Activated CD4-positive, alpha-beta memory T cell treated with anti-CD3 and anti-CD28 coated beads, Interleukin-2, amount 10 ng/mL, durations not matched to agents 7 days and 5 days (primary cell): Measurements from ENCODE around the gene GPRIN2. TPM values are rescaled to one million over a fixed set of nuclear protein-coding genes. Genes with fewer than 3 reads are reported as not detected.

Source experiments
- CTCF ChIA-PET: fragments of 350-600 bp; sonication (Branson Sonifier 250); formaldehyde crosslinking; loops from one replicate; lab custom pipeline; 2021; ENCODE audit warnings: antibody characterized with exemption, inconsistent platforms; lab: Charles Lee
- POLR2A ChIA-PET: fragments of 350-600 bp; sonication (Branson Sonifier 250); formaldehyde crosslinking; loops from one replicate; lab custom pipeline; 2021; ENCODE audit warnings: antibody characterized with exemption; lab: Charles Lee
- DNase-seq: peaks from one replicate; pipeline ENCODE4 v3.0.0-alpha.2; 2020
- H3K27ac Mint-ChIP-seq: one replicate; pipeline ENCODE4 v1.8.0; 2021; ENCODE audit warnings: mild to moderate bottlenecking, mixed read lengths
- H3K27me3 Mint-ChIP-seq: one replicate; pipeline ENCODE4 v1.8.0; 2021; ENCODE audit warnings: mixed read lengths
- H3K36me3 Mint-ChIP-seq: one replicate; pipeline ENCODE4 v1.8.0; 2021; ENCODE audit warnings: low read depth, mixed read lengths
- H3K4me1 Mint-ChIP-seq: one replicate; pipeline ENCODE4 v1.8.0; 2021; ENCODE audit warnings: mixed read lengths
- H3K4me3 Mint-ChIP-seq: one replicate; pipeline ENCODE4 v1.8.0; 2021; ENCODE audit warnings: mild to moderate bottlenecking, mixed read lengths
- H3K9me3 Mint-ChIP-seq: one replicate; pipeline ENCODE4 v1.8.0; 2021; ENCODE audit warnings: mixed read lengths
- total RNA-seq, 2 experiments: library from RNA; stranded (reverse); gene quantifications; one replicate each; pipeline ENCODE4 v1.2.3, GENCODE V29; 2021

The GPRIN2 gene
- total RNA-seq, 2 experiments from 2014 or later: not detected

- no peak overlapping the region for H3K4me3 Mint-ChIP-seq
- no peak overlapping the region for H3K27ac Mint-ChIP-seq
- no peaks in the 10 kb centered on the region for H3K27me3 Mint-ChIP-seq
- no peaks in the 10 kb centered on the region for H3K9me3 Mint-ChIP-seq
- peaks cover 2% of the 10 kb centered on the region for H3K4me1 Mint-ChIP-seq
- peak; percentile 15 for DNase-seq
- ChIA-PET POLR2A (no interaction called here), CTCF (no interaction called here)
- H3K36me3 Mint-ChIP-seq: no peaks in the 10 kb centered on the region
Observed at GRCh38 chr10:46558392-46559185, 2.1 kb upstream of the GPRIN2 start.

- CTCF ChIA-PET: no interaction called here
- H3K27me3 Mint-ChIP-seq: no peaks in the 10 kb centered on the region
- H3K4me3 Mint-ChIP-seq: no peak overlapping the region
- no peaks in the 10 kb centered on the region for H3K36me3 Mint-ChIP-seq
- no peak overlapping the region for H3K27ac Mint-ChIP-seq
- POLR2A ChIA-PET: no interaction called here
- H3K4me1 Mint-ChIP-seq: peaks cover 2% of the 10 kb centered on the region
- no peak for DNase-seq
- H3K9me3 Mint-ChIP-seq: no peaks in the 10 kb centered on the region
Observed at GRCh38 chr10:46558122-46558391, 1.6 kb upstream of the GPRIN2 start.

- no peak overlapping the region for H3K27ac Mint-ChIP-seq
- H3K36me3 Mint-ChIP-seq: no peaks in the 10 kb centered on the region
- no peaks in the 10 kb centered on the region for H3K9me3 Mint-ChIP-seq
- H3K4me1 Mint-ChIP-seq: peaks cover 2% of the 10 kb centered on the region
- no peak overlapping the region for H3K4me3 Mint-ChIP-seq
- peak; percentile 16 for DNase-seq
- ChIA-PET POLR2A (no interaction called here), CTCF (no interaction called here)
- H3K27me3 Mint-ChIP-seq: no peaks in the 10 kb centered on the region
Observed at GRCh38 chr10:46557319-46558121, 1.1 kb upstream of the GPRIN2 start.

GRCh38 chr10:46555713-46556514 lies 544 bp downstream of the GPRIN2 start:
- Mint-ChIP-seq H3K9me3 (no peaks in the 10 kb centered on the region), H3K27ac (no peak overlapping the region), H3K4me3 (no peak overlapping the region), H3K36me3 (no peaks in the 10 kb centered on the region), H3K27me3 (no peaks in the 10 kb centered on the region), H3K4me1 (peaks cover 2% of the 10 kb centered on the region)
- POLR2A ChIA-PET: no interaction called here
- peak; percentile 15 for DNase-seq
- CTCF ChIA-PET: no interaction called here

GRCh38 chr10:46555366-46555712 lies 1.1 kb downstream of the GPRIN2 start:
- ChIA-PET POLR2A (no interaction called here), CTCF (no interaction called here)
- no peaks in the 10 kb centered on the region for H3K36me3 Mint-ChIP-seq
- no peaks in the 10 kb centered on the region for H3K27me3 Mint-ChIP-seq
- no peaks in the 10 kb centered on the region for H3K9me3 Mint-ChIP-seq
- H3K4me1 Mint-ChIP-seq: peaks cover 2% of the 10 kb centered on the region
- peak; percentile 14 for DNase-seq
- H3K4me3 Mint-ChIP-seq: no peak overlapping the region
- no peak overlapping the region for H3K27ac Mint-ChIP-seq

- Mint-ChIP-seq H3K4me3 (no peak overlapping the region), H3K4me1 (peaks cover 2% of the 10 kb centered on the region), H3K9me3 (no peaks in the 10 kb centered on the region), H3K27me3 (no peaks in the 10 kb centered on the region), H3K36me3 (no peaks in the 10 kb centered on the region), H3K27ac (no peak overlapping the region)
- CTCF ChIA-PET: no interaction called here
- peak; percentile 14 for DNase-seq
- POLR2A ChIA-PET: no interaction called here
Observed at GRCh38 chr10:46554166-46554781, 2.2 kb downstream of the GPRIN2 start.

- ChIA-PET CTCF (interaction anchor here (0.8 kb wide), 1 partner anchor 33 kb away, joined by 3 read pairs; no protein-coding TSS in a partner anchor), POLR2A (no interaction called here)
- Mint-ChIP-seq H3K4me3 (no peak overlapping the region), H3K27ac (no peak overlapping the region), H3K36me3 (no peaks in the 10 kb centered on the region), H3K9me3 (no peaks in the 10 kb centered on the region), H3K27me3 (no peaks in the 10 kb centered on the region), H3K4me1 (peaks cover 2% of the 10 kb centered on the region)
- peak; percentile 16 for DNase-seq
Observed at GRCh38 chr10:46553238-46554049, 3.0 kb downstream of the GPRIN2 start.

GRCh38 chr10:46552526-46553237 lies 3.8 kb downstream of the GPRIN2 start:
- H3K4me1 Mint-ChIP-seq: peaks cover 2% of the 10 kb centered on the region
- ChIA-PET CTCF (interaction anchor here (0.8 kb wide), 1 partner anchor 33 kb away, joined by 3 read pairs; no protein-coding TSS in a partner anchor), POLR2A (no interaction called here)
- no peak overlapping the region for H3K27ac Mint-ChIP-seq
- peak; percentile 12 for DNase-seq
- no peaks in the 10 kb centered on the region for H3K27me3 Mint-ChIP-seq
- H3K9me3 Mint-ChIP-seq: no peaks in the 10 kb centered on the region
- no peak overlapping the region for H3K4me3 Mint-ChIP-seq
- H3K36me3 Mint-ChIP-seq: no peaks in the 10 kb centered on the region

GRCh38 chr10:46551701-46552525 lies 4.5 kb downstream of the GPRIN2 start:
- Mint-ChIP-seq H3K27ac (no peak overlapping the region), H3K36me3 (no peaks in the 10 kb centered on the region), H3K27me3 (no peaks in the 10 kb centered on the region), H3K9me3 (no peaks in the 10 kb centered on the region), H3K4me1 (peaks cover under 1% of the 10 kb centered on the region), H3K4me3 (no peak overlapping the region)
- POLR2A ChIA-PET: no interaction called here
- CTCF ChIA-PET: interaction anchor here (0.9 kb wide), 1 partner anchor 9 kb away, joined by 3 read pairs; no protein-coding TSS in a partner anchor
- DNase-seq: peak; percentile 15

- Mint-ChIP-seq H3K27ac (no peak overlapping the region), H3K36me3 (no peaks in the 10 kb centered on the region), H3K4me3 (no peak overlapping the region), H3K4me1 (no peaks in the 10 kb centered on the region), H3K9me3 (no peaks in the 10 kb centered on the region), H3K27me3 (no peaks in the 10 kb centered on the region)
- ChIA-PET CTCF (interaction anchor here (0.9 kb wide), 1 partner anchor 9 kb away, joined by 3 read pairs; no protein-coding TSS in a partner anchor), POLR2A (no interaction called here)
- peak; percentile 15 for DNase-seq
Observed at GRCh38 chr10:46550795-46551700, 5.4 kb downstream of the GPRIN2 start.
